SK-N-MC (cell line): Measurements from ENCODE around the gene PLLP.

ENCODE experiments used
- DNase-seq: peaks from one replicate; pipeline ENCODE4 v3.0.0-alpha.2; 2011; ENCODE audit warnings: low read depth, low spot score
- H3K27ac ChIP-seq: fragments of 200-600 bp; sonication (generic); 2 replicates; pipeline ENCODE4 v1.5.1; 2016; ENCODE audit warnings: mixed run types
- H3K36me3 ChIP-seq: fragments of 200-600 bp; sonication (generic); 2 replicates; pipeline ENCODE4 v1.6.1; 2017; ENCODE audit warnings: antibody characterized with exemption, low read length, mixed read lengths; ENCODE audit not compliant: insufficient read depth
- H3K4me3 ChIP-seq: fragments of 200-600 bp; sonication (generic); 2 replicates; pipeline ENCODE4 v1.5.1; 2016
- H3K9ac ChIP-seq: fragments of 200-600 bp; sonication (generic); 2 replicates; pipeline ENCODE4 v1.8.0; 2017; ENCODE audit warnings: mixed run types, mixed read lengths; ENCODE audit not compliant: insufficient read length
- H3K9me3 ChIP-seq: fragments of 200-600 bp; sonication (generic); 2 replicates; pipeline ENCODE4 v1.6.1; 2017; ENCODE audit warnings: low read depth, mild to moderate bottlenecking, antibody characterized with exemption, low read length, moderate library complexity, mixed read lengths
- EZH2 ChIP-seq: fragments of 200-600 bp; sonication (generic); IDR thresholded peaks from one replicate; pipeline ENCODE4 v1.6.1; 2017; ENCODE audit warnings: antibody characterized with exemption
- FOXP2 ChIP-seq: optimal IDR thresholded peaks from 2 replicates; pipeline ENCODE3; 2011; ENCODE audit warnings: mild to moderate bottlenecking, moderate library complexity; ENCODE audit not compliant: insufficient read depth; ENCODE audit errors: extremely low read length, control extremely low read depth
- POLR2AphosphoS5 ChIP-seq: IDR thresholded peaks from 2 replicates; pipeline ENCODE4 v1.6.1; 2012; ENCODE audit warnings: mild to moderate bottlenecking, low read depth, low read length, borderline replicate concordance

The PLLP gene

DNA sequence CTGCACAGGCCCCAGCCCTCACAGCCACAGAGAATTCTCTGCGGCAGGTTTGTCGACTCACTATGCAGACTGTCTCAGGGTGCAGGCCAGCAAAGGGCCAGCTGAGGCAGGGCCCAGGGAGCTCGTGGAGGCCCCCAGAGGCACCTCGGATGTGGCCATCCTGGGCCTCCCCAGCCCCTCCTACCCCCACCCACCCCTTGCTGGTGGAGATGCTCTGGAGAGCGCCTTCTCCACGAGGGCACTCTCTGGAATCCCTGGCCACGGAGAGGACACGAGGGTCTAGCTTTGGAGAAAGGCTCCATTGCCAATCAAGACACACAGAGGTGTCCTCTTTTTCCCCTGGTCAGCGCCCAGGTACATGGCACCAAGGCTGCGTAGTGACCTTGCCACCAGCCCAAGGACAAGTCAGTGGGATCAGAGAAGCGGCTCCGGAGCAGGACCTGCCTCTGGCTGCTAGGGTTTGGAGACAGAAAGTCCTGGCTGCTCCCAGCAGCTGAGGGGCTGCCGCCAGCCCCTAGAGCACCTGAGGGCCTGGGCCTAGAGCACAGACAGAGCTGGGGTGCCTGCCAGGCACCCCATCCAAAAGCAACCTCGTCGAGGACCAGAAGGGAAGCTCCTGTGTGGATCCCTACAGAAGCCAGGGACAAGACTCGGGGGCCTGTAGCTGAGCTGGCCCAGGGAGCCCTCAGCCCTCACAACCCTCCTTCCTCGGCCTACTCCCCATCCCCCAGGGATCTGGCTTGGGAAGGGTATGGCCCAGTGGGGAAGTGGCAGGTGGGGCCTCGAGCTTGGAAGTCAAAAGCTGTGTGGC lies 20.7 kb downstream of the PLLP start:
- Histone ChIP-seq H3K36me3 (no peaks in the 10 kb centered on the region), H3K27ac (no peak overlapping the region), H3K9me3 (no peaks in the 10 kb centered on the region), H3K9ac (no peak overlapping the region), H3K4me3 (no peak overlapping the region)
- no peak for DNase-seq
- TF ChIP-seq EZH2 (no peak), POLR2AphosphoS5 (no peak), FOXP2 (no peak)

DNA sequence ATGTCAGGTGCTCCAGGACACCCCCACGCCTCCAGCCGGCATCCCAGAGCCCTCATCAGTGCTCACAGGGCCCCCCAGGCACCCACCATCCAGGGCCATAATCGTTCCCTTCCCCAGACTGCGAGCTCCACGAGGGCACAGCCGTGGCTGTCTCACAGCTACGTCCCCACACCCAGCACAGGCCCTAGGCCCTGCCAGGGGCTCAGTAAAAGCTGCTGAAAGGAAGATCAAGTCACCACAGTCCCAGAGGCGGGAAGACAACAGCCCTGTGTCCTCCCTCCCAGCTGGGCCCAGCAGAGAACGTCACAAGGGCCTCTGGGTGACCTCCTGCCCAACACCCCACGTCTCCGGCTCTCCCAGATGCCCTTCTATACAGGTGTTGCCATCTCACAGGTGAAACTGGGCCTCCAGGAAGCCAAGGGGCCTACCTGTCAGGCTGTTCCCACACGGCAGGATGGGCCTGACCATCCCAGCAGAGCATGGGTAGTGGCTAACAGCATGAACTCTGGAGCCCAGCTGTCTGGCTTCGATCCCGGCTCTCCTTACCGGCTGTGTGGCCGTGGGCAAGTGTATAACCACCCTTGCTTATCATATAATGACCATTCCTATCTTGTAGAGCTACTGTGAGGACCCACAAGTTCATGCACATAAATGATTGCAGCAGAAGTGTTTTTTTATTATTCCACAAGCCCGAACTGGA lies 21.5 kb downstream of the PLLP start:
- no peak for DNase-seq
- Histone ChIP-seq H3K27ac (no peak overlapping the region), H3K9me3 (no peaks in the 10 kb centered on the region), H3K36me3 (no peaks in the 10 kb centered on the region), H3K4me3 (no peak overlapping the region), H3K9ac (no peak overlapping the region)
- TF ChIP-seq POLR2AphosphoS5, result no peak

DNA sequence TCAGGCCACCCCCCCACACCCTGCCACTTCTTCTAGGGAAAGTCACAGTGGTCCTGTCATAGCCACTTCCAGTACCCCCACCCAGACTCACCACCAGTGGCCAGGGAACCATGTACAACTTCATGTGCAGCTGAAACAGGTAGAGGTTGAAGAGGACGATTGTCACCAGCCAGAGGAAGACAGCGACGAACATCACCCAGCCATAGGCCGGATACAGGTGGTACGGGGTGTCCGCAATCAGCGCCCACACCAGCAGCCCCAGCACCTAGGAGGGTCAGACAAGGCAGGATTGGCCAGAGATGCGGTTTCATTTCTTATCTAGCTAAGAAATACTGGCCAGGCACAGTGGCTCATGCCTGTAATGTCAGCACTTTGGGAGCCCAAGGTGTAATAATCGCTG lies 22.7 kb downstream of the PLLP start:
- no peak for DNase-seq

DNA sequence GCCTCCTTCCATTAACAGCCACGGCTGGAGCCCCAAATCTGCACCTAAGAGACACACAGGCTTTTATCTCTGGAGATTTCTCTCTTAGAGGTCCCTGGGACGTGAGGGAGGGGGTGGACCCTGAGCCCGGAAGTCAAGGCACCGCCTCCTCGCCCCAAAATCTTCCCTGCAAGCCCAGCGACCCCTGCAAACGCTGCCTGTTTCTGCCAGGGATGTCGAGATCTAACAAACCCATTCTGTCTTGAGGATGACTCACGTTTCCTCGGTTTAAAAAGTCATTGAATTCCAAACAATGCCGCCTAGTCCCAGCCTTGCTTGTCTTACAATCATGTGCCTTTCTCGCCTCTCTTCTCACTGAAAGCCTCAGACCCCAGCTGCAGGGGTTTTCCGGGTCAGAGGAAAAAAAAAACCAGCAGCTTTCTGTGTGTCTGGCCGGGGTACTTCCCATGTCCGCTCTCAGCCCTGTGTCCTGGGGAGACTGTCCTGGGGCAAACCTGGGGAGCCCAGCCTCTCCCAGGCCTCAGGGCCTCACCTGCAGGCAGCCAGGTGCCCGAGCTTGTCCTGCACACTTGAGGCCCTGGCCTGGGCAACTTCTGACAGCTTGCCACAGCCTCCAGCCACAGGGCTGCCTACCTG lies 24.1 kb downstream of the PLLP start:
- Histone ChIP-seq H3K4me3 (no peak overlapping the region), H3K9ac (no peak overlapping the region)

More for the DNA sequence above, 22.7 kb downstream of the PLLP start:
- H3K9ac ChIP-seq, result no peak overlapping the region
- no peak overlapping the region for H3K27ac ChIP-seq
- no peaks in the 10 kb centered on the region for H3K36me3 ChIP-seq
- no peaks in the 10 kb centered on the region for H3K9me3 ChIP-seq
- no peak overlapping the region for H3K4me3 ChIP-seq
- TF ChIP-seq EZH2 (no peak), FOXP2 (no peak), POLR2AphosphoS5 (no peak)

DNA sequence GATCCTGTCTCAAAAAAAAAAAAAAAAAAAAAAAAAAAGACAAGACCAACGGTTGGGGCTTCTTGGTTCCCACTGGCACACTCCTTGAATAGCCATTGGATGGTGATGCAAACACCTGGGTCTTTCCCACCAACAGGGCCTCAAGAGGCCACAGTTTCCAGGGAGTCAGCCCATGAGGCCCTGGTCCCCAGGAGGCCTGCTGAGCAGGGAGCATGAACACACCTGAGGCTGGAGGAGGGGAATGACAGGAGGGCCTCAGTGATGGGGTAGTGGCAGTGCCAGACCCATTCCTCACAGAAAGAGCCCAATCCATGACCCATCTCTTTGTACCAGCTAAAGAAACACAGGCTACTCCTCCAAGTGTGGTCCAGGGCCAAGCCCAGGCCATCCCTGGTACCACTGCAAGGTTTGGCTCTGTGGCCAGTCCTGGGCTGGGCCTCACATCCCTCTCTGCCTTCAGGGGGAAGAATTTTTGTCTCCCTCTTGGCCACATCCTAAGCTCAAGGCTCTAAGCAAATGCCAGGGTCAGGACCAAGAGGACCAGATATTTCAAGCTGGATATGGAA lies 25.5 kb downstream of the PLLP start:
- TF ChIP-seq POLR2AphosphoS5, result no peak

More for the DNA sequence above, 24.1 kb downstream of the PLLP start:
- no peak for DNase-seq
- Histone ChIP-seq H3K9me3 (no peaks in the 10 kb centered on the region), H3K27ac (no peak overlapping the region), H3K36me3 (no peaks in the 10 kb centered on the region)
- TF ChIP-seq POLR2AphosphoS5, result no peak
- no peak for TF ChIP-seq FOXP2
- no peak for TF ChIP-seq EZH2

DNA sequence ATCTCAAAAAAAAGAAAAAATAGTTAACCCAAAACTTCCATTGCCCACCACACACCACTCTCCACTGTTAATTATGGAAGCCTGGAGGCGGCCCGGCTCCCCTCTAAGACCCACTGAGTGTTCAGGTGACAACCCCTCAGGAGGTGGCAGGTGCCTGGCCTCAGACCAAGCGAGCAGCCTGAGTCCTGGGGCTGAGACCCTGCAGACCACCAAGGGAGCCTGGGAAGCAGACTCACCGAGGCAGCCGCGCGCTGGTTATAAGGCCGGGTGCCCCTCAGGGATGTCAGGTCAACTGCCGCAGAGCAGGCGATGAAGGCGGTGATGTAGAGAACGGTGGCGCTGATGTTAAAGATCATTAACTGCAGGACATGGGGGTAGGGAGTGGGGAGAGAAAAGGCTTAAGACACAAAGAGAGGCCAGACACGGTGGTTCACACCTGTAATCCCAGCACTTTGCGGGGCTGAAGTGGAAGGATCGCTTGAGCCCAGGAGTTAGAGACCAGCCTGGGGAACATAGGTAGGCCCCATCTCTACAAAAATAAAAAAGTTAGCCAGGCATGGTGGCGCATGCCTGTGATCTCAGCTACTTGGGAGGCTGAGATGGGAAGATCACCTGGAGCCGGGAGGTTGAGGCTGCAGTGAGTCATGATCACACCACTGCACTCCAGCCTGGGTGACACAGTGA lies 26.1 kb downstream of the PLLP start:
- TF ChIP-seq EZH2 (no peak), FOXP2 (no peak), POLR2AphosphoS5 (no peak)
- Histone ChIP-seq H3K4me3 (no peak overlapping the region), H3K9ac (no peak overlapping the region), H3K9me3 (no peaks in the 10 kb centered on the region), H3K27ac (no peak overlapping the region), H3K36me3 (no peaks in the 10 kb centered on the region)
- no peak for DNase-seq

More for the DNA sequence above, 25.5 kb downstream of the PLLP start:
- Histone ChIP-seq H3K9ac (no peak overlapping the region), H3K9me3 (no peaks in the 10 kb centered on the region), H3K4me3 (no peak overlapping the region), H3K36me3 (no peaks in the 10 kb centered on the region), H3K27ac (no peak overlapping the region)
- no peak for DNase-seq

DNA sequence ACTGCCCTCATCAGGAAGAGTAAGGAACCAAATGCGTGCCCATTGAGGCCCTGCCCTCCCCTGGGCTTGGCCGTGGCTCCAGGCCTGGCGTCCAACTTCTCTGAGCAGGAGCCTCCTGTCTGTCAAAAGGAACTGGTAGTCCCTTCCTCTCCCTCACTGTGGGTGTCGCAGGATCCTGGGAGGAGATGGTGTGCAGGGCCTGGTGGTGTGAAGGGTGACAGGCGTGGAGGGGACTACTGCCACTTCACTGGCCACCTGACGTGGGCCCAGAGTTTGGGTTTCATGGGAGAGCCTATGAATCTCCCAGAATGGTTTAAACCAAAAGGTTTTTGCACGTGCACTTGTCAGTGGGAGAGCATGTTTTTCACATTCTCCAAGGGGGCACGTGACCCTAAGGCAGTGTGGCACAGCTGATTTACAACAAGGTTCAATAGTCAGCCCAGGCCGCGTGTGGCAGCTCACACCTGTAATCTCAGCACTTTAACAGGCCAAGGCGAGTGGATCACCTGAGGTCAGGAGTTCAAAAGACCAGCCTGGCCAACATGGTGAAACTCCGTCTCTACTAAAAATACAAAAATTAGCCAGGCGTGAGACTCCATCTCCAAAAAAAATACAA lies 26.9 kb downstream of the PLLP start:
- TF ChIP-seq POLR2AphosphoS5 (no peak), FOXP2 (no peak), EZH2 (no peak)
- no peaks in the 10 kb centered on the region; the same call in 1 of the 2 replicates for H3K36me3 ChIP-seq
- H3K9me3 ChIP-seq, result no peaks in the 10 kb centered on the region

More for the DNA sequence above, 26.9 kb downstream of the PLLP start:
- DNase-seq, result no peak
- Histone ChIP-seq H3K9ac (no peak overlapping the region), H3K4me3 (no peak overlapping the region), H3K27ac (no peak overlapping the region)
